OCI-LY1 (cell line): Measurements from ENCODE around the gene SLC35F3.

Experiments
- H2AFZ ChIP-seq: fragments of 200-600 bp; sonication (generic), shearing (Covaris generic); 2 replicates; pipeline ENCODE4 v1.6.0; 2014; ENCODE audit warnings: antibody characterized with exemption, mild to moderate bottlenecking, low read length
- H3F3A ChIP-seq: fragments of 200-600 bp; sonication (generic), shearing (Covaris generic); 2 replicates; pipeline ENCODE4 v1.6.0; 2014; ENCODE audit warnings: mild to moderate bottlenecking, antibody characterized with exemption, low read length, moderate library complexity; ENCODE audit not compliant: insufficient read depth
- H3K27ac ChIP-seq: fragments of 200-600 bp; sonication (generic); 2 replicates; pipeline ENCODE4 v1.5.1; 2014; ENCODE audit warnings: low read length, mixed run types, mild to moderate bottlenecking, low read depth; ENCODE audit not compliant: poor library complexity, severe bottlenecking
- H3K27me3 ChIP-seq: fragments of 200-600 bp; sonication (generic); 2 replicates; pipeline ENCODE4 v1.6.0; 2014; ENCODE audit warnings: antibody characterized with exemption, mild to moderate bottlenecking, low read length, moderate library complexity; ENCODE audit not compliant: insufficient read depth
- H3K36me3 ChIP-seq: fragments of 200-600 bp; sonication (generic); 2 replicates; pipeline ENCODE4 v1.6.1; 2014; ENCODE audit warnings: mild to moderate bottlenecking, antibody characterized with exemption, low read length, moderate library complexity, mixed read lengths; ENCODE audit not compliant: insufficient read depth
- H3K4me1 ChIP-seq: fragments of 200-600 bp; sonication (generic); 2 replicates; pipeline ENCODE4 v1.5.1; 2014; ENCODE audit warnings: mild to moderate bottlenecking, low read length, moderate library complexity; ENCODE audit not compliant: insufficient read depth, severe bottlenecking
- H3K4me2 ChIP-seq: fragments of 200-600 bp; sonication (generic), shearing (Covaris generic); 2 replicates; pipeline ENCODE4 v1.6.1; 2014; ENCODE audit warnings: low read length
- H3K4me3 ChIP-seq: fragments of 200-600 bp; sonication (generic); 2 replicates; pipeline ENCODE4 v1.5.1; 2014; ENCODE audit warnings: low read length, low read depth, mild to moderate bottlenecking, mixed read lengths; ENCODE audit not compliant: poor library complexity, severe bottlenecking
- H3K79me2 ChIP-seq: fragments of 200-600 bp; shearing (Covaris generic); 2 replicates; pipeline ENCODE4 v1.6.1; 2016; ENCODE audit warnings: mixed run types, low read length, mixed read lengths; ENCODE audit not compliant: insufficient read depth
- H3K9ac ChIP-seq: fragments of 200-600 bp; sonication (generic), shearing (Covaris generic); 2 replicates; pipeline ENCODE4 v1.6.1; 2014; ENCODE audit warnings: mild to moderate bottlenecking, low read length, mixed read lengths
- H3K9me2 ChIP-seq: fragments of 200-600 bp; sonication (generic), shearing (Covaris generic); 2 replicates; pipeline ENCODE4 v1.6.1; 2014; ENCODE audit warnings: low read depth, mild to moderate bottlenecking, low read length, mixed read lengths
- H3K9me3 ChIP-seq: fragments of 200-600 bp; shearing (Covaris generic); 2 replicates; pipeline ENCODE4 v1.6.1; 2014; ENCODE audit warnings: low read length, mixed read lengths
- H4K20me1 ChIP-seq: fragments of 200-600 bp; sonication (generic), shearing (Covaris generic); 2 replicates; pipeline ENCODE4 v1.6.0; 2016; ENCODE audit warnings: mild to moderate bottlenecking, low read length; ENCODE audit not compliant: insufficient read depth
- EZH2 ChIP-seq: fragments of 200-600 bp; sonication (generic), shearing (Covaris generic); IDR thresholded peaks from 2 replicates; pipeline ENCODE4 v1.8.0; 2017; ENCODE audit warnings: borderline replicate concordance, mixed run types, mild to moderate bottlenecking, antibody characterized with exemption, low read length, moderate library complexity, mixed read lengths
- TF ChIP-seq, protein P1 (sequence below): fragments of 200-600 bp; sonication (generic), shearing (Covaris generic); IDR thresholded peaks from 2 replicates; pipeline ENCODE4 v1.5.1; 2017; ENCODE audit warnings: mild to moderate bottlenecking, antibody characterized with exemption, low read length, moderate library complexity, mixed read lengths

Gene SLC35F3

GRCh38 chr1:234321231-234321630, 416.8 kb downstream of the SLC35F3 start:
- Histone ChIP-seq H3F3A (no peaks in the 10 kb centered on the region), H3K27me3 (peaks cover 3% of the 10 kb centered on the region; the same call in 1 of the 2 replicates), H3K4me3 (no peak overlapping the region), H3K79me2 (no peaks in the 10 kb centered on the region), H3K36me3 (no peaks in the 10 kb centered on the region), H4K20me1 (no peaks in the 10 kb centered on the region), H3K4me1 (peaks cover 7% of the 10 kb centered on the region), H3K9me2 (no peaks in the 10 kb centered on the region), H2AFZ (no peak overlapping the region), H3K4me2 (no peak overlapping the region), H3K27ac (no peak overlapping the region), H3K9me3 (no peaks in the 10 kb centered on the region), H3K9ac (no peak overlapping the region)
- TF ChIP-seq, protein P1, sequence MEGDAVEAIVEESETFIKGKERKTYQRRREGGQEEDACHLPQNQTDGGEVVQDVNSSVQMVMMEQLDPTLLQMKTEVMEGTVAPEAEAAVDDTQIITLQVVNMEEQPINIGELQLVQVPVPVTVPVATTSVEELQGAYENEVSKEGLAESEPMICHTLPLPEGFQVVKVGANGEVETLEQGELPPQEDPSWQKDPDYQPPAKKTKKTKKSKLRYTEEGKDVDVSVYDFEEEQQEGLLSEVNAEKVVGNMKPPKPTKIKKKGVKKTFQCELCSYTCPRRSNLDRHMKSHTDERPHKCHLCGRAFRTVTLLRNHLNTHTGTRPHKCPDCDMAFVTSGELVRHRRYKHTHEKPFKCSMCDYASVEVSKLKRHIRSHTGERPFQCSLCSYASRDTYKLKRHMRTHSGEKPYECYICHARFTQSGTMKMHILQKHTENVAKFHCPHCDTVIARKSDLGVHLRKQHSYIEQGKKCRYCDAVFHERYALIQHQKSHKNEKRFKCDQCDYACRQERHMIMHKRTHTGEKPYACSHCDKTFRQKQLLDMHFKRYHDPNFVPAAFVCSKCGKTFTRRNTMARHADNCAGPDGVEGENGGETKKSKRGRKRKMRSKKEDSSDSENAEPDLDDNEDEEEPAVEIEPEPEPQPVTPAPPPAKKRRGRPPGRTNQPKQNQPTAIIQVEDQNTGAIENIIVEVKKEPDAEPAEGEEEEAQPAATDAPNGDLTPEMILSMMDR = no peak
- TF ChIP-seq EZH2 = no peak

DNA sequence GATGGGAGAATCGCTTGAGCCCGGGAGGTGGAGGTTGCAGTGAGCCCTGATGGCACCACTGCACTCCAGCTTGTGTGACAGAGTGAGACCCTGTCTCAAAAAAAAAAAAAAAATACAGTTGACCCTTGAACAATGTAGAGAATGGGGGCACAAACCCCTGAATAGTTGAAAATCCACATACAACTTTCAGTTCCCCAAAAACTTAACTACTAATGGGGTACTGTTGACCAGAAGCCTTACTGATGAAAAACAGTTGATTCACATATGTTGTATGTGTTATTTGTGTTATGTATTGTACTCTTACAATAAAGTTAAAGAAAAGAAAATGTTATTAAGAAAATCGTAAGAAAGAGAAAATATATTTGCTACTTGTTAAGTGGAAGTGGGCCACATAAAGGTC, 417.6 kb downstream of the SLC35F3 start:
- Histone ChIP-seq H3K9me2 (no peaks in the 10 kb centered on the region), H3K4me2 (no peak overlapping the region), H3K79me2 (no peaks in the 10 kb centered on the region), H4K20me1 (no peaks in the 10 kb centered on the region), H3K9me3 (no peaks in the 10 kb centered on the region), H3K4me1 (peaks cover 15% of the 10 kb centered on the region), H3K4me3 (no peak overlapping the region), H3K27ac (no peak overlapping the region), H2AFZ (no peak overlapping the region), H3K9ac (no peak overlapping the region), H3F3A (no peaks in the 10 kb centered on the region), H3K36me3 (no peaks in the 10 kb centered on the region), H3K27me3 (peaks cover 3% of the 10 kb centered on the region; the same call in 1 of the 2 replicates)
- no peak for TF ChIP-seq EZH2
- TF ChIP-seq, protein P1 = no peak

DNA sequence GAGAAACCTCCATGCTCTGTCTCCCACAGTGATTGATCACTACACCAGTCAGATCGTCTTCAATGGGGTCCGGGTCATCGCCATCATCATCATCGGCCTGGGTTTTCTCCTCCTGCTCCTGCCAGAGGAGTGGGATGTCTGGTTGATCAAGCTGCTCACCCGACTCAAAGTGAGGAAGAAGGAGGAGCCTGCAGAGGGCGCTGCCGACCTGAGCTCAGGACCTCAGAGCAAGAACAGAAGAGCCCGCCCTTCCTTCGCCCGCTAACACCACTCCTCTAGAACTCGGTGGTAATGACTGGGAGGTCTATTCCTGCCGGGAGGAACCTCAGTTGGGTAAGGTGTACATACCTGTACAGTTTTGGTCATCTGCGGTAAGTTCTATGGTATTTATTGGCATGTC, 418.5 kb downstream of the SLC35F3 start:
- Histone ChIP-seq H3K9me3 (no peaks in the 10 kb centered on the region), H3F3A (no peaks in the 10 kb centered on the region), H3K9ac (no peak overlapping the region), H3K4me1 (peaks cover 15% of the 10 kb centered on the region), H3K4me3 (peak overlapping the region; percentile 38), H2AFZ (no peak overlapping the region), H3K27me3 (peaks cover 3% of the 10 kb centered on the region; the same call in 1 of the 2 replicates), H3K27ac (no peak overlapping the region), H3K9me2 (no peaks in the 10 kb centered on the region), H4K20me1 (no peaks in the 10 kb centered on the region), H3K4me2 (peak overlapping the region; percentile 60), H3K79me2 (no peaks in the 10 kb centered on the region), H3K36me3 (no peaks in the 10 kb centered on the region)
- TF ChIP-seq EZH2 = no peak
- TF ChIP-seq, protein P1 = peak; percentile 76
